GM19452 (cell line): Measurements from ENCODE around the gene RAB3B.
A peak's percentile ranks its signal among the peaks of the same experiment; 100 is the strongest.
"Not testable (repeated sequence)": the region's sequence is repeated elsewhere in the genome, so short reads cannot be mapped to it uniquely, and the experiment has no call there.

Source experiments
- ATAC-seq: cut with Tn5 transposase; IDR thresholded peaks from one replicate; pipeline ENCODE4 v1.9.1; 2021; ENCODE audit not compliant: unreplicated experiment

Gene RAB3B

DNA sequence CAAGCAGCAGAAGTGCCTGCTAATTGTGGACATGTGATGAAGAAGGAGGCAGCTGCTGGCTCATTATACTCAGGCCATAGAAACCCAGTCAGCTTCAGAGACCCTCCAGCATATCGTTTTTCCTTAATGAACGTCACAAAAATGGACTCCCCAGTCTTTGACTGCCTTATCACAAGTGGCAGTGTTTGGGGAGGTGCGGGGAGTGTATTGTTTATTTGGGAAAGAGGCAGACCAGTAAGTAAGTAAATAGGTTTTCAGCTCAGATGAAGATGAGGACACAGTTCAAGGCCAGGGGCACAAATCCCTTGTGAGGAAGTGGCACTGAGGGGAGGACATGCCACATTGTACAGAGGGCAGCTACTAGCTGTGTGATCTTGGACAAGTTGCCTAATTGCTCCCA is 68.5 kb downstream of the RAB3B start:
- no peak for ATAC-seq

DNA sequence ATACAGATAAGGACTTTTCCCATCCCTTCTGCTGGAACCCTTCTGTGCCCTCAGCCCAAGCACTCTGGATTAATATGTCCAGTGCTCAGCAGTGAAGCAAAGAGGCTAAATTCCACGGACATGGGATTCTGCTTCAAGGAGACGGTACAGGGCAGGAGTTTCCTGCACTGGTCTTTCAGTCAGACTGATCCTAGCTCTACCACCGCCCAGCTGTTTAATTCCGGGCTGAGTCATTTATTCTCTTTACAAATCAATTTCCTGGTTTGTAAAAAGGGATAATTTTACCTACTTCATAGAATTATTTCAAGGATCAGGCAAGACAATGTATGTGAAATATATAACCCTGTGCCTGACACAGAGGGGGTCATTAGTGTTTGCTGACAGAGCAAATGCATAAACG is 70.4 kb downstream of the RAB3B start:
- ATAC-seq = no peak

DNA sequence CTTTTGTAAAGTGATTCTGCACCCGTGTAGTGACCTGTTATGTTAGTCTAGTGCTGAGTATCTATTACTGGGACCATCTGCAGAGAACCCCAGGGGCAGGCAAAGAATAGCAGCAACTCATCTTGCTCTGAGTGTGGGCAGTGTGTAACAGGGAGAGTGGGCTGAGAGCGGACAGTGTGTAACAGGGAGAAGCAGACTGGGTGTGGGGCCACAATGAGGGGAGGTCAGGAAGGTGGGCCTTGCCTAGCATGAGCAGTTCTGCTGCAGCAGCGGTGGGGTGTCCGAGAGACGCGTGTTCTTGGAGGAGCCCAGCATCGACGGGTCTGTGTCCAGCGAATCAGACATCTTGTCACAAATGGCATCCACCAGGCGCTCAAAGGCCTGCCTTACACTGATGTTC is 70.8 kb downstream of the RAB3B start:
- no peak for ATAC-seq

DNA sequence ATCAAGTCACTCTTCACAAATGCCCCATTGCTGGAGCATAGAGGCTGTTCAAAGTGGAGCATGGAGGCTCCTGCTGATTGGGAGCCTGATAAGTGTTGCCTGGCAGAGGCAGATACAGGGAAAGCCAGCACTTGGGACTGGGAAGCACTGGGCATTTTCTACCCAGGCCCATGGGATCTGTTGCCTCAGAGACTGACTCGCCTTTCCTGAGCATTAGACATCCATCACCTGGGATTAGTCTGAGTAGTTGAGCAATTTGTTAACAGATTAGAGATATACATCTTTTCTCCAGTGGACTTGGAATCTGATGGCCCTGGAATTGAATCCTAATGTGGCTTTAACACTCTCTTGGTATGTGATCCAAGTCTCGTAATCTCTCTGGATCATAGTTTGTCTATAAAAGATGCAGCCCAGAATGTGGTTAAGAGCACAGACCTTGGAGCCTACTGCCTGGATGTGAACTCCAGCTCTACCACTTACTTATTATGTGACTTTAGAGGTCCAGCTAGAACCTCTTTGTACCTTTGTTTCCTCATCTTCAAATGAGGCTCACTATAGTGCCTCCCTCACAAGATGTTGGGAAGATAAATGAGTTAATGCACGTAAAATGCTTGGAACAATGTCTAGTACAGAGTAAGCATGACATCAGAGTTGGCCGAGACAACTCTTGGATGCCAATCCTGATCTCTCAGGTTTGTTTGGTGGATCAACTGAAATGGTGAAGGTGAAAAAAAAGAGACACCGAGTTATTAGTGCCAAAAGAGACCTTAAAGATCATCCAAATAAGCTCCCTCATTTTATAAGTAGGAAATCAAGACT is 73.7 kb downstream of the RAB3B start:
- no peak for ATAC-seq

DNA sequence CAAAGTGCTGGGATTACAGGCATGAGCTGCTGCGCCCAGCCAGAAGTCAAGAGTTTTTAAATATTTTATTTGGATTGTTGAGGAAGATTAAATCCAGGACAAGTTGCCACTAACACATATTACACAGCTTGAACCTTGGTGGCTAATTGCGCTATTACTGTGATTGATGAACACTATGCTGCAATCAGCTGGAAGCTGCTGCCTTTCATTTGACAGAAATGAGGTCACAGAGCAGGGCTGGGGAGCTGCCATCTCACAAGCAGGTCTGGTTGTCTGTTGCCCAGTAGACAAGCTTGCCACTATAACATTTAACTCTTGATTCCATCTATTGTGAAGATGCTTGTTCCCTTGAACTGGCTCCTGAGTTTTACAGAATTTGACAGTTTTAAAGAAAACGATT is 74.5 kb downstream of the RAB3B start:
- ATAC-seq = no peak

DNA sequence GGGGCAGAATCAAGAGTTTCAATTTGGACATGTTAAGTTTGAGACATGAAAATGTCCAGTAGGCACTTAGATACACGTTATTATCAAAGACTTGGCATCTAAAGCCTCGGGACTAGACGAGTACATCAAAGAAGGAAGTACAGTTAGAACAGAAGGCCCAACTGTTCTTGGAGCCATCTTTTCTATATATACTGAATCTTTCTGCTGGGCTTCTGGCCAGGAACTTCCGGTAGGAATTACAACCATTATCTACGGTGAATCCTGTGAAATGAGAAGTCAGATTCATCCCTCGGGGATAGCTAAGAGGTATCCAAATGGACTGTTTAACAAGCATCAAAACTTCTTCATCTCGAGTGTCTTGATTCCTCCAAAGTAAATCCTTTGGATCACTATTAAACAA is 77.6 kb downstream of the RAB3B start:
- no peak for ATAC-seq

DNA sequence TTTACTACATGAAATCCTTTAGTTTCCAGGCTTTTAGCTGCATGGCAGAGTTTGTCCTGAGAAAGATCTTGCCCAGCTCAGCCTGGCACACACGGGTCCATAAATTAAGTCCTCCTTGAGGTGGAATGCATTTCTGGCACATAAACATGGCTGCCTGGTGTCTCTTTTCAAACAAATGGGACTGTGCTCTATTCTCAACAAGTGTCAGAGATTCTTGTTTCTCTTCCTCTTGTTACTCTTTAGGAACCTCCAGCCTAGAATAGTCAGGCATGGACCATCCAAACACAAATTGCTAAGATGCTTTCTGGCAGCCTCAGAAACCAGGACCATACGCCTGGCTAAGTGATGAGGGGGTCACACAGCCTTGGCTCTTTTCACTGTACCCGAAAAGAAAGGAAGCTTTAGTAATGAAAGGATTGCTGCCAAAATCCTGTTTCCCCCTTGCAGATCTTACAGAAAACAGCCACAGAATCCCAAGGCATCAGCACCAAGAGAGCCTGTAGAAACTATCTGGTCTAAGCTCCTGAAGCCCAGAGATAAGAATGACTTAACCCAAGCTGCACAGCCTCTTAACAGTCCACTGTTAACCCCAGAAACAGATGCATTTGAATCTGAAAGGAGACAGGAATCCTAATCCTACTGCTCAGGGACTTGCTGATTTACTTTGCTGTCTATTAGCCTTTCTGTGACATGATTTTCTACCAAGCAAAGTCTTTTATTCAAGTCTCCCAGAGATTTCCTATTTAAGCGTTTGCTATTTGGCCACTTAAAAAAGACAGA is 80.1 kb downstream of the RAB3B start:
- no peak for ATAC-seq

DNA sequence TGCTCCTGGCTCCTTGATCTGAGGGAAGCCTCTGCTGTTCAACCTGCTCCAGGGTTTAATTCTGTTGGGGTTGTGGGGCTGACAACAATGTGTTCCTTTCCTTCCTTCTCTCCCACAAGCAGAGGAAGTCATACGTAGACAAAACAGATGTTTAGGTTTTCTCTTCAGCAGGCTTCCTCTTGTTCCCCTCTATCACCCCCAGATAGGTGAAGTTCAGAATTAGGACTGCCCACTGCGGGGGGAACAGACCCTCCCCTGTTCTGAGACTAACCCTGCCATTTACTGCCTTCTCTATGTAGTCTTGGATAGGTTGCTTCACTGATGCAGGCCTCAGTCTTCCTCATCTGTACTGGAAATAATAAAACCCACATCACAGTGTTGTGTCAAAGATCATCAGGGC is 82.0 kb downstream of the RAB3B start:
- ATAC-seq = no peak

DNA sequence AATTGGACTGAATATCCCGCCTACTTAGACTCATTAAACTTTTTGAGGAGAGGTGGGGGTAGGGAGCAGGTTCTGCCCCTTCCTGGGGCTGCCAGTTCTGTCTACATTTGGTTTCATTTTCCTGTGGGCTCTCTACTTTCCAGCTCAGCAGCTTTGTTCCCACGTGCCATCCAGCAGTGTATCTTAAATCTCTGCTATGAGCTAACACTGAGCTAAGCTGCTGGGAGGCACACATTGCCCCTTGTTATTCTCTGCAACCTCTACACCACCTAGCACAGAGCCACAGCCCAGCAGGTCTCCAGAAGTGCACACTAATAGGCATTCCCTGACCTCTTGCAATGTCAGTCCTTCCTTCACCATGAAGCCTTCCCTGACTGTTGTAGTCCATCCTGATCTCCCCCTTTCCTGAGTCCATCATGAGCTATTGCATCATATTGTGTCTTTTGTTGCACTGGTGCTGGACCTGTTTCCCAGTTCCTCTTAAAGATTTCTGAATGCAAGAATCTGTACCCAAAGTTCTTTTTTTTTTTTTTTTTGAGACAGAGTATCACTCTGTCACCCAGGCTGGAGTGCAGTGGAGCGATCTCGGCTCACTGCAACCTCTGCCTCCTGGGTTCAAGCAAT is 83.3 kb downstream of the RAB3B start:
- ATAC-seq = no peak

DNA sequence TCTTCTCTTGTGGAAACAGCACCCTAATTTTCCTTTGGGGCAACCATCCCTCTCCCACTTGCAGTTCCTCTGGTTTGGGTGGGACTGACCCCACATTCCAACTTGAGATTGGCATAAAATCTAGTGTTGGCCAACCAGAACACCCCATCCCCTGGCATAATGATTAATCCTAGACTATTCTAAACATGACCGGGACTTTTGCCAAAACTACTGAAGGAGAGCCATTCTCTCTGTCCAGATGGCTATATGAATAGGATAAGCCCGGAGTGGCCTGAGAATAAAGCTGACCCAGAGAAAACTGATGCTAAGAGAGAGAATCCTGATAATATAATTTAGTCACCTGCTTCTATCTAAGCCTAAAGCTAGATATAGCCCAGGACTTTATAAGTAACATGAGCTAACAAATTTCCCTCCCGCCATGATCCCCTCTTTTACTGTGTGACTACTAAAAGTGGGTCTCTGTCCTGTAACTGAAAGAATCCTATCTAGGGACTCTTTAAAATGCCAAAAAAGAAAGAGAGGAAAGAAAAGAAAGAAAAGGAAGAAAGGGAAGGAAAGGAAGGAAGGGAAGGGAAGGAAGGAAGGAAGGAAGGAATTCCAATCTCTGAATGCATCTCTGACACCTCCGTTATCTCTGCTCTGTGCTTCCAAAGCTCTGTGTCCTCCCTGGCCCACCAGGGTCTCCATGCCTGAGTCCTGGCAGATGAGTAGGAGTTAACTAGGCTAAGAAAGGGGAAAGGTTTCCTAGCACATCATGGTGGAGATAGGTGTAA is 84.0 kb downstream of the RAB3B start:
- no peak for ATAC-seq

DNA sequence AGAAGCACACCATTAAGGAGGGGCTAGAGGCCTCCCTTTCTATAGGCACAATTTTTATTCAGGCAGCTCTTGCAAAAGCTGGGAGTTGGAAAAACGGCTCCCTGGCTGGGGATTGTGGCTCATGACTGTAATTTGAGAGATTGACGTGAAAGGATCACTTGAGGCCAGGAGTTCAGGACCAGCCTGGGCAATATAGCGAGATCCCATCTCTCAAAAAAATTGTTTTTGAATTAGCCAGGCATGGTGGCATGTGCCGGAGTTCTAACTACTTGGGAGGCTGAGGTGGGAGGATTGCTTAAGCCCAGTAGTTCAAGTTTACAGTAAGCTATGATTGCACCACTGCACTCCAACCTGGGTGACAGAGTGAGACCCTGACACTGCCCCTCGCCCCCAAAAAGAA is 88.0 kb downstream of the RAB3B start:
- no peak for ATAC-seq

DNA sequence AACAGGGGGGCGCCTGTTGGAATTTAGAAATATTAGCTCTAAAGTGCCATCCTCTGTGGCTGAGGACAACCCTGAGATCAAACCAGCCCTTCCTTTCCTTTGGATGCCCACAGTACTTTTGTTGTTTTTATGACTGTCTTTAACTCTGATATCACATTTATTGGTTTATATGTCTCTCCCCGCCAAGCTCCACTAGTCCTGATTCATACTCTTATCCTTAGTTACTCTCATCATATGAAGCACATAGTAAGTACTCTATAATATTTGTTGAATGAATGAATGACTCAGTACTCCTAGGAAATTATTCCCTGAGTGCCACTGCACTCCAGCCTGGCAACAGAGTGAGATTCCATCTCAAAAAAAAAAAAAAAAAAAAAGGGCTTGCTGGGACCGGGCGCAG is 89.3 kb downstream of the RAB3B start:
- no peak for ATAC-seq

DNA sequence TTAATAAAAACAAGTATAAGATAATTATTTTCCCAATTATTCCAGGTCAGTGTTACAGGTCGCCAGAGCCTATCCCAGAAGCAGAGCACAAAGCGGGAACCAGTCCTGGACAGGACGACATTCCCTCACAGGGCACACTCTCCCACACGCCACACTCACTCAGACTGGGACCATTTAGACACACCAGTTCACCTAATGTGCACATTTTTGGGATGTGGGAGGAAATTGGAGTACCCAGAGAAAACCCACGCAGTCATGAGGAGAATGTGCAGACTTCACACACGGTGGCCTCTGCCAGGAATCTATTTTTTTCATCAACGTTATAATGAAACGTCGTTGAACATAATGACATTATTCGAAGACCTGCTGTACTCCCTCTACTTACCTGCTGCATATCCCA is 91.5 kb downstream of the RAB3B start:
- ATAC-seq = no peak

DNA sequence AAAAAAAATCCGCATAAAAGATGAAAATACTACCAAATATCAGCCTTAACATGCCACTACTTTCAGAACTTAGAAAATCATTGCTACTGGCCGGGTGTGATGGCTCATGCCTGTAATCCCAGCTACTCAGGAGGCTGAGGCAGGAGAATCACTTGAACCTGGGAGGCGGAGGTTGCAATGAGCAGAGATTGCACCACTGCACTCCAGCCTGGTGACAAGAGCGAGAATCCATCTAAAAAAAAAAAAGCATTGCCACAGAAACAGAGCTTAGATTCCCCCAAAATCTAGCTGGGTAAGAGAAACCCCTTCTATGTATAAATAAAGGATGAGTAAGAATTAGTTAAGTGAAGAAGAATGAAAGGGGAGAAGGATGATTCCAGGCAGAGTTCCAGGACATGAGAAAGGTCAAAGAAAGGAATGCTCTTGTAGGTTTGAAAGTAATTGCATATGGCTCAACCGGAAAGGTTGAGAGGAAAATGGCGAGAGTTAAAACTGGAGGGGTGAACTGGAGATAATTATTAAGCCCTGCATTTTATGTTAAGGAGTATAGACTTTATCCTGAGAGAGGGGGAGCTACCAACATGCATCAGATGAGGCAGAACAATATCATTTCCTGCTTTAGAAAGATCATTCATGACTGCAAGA is 92.3 kb downstream of the RAB3B start:
- ATAC-seq = no peak

DNA sequence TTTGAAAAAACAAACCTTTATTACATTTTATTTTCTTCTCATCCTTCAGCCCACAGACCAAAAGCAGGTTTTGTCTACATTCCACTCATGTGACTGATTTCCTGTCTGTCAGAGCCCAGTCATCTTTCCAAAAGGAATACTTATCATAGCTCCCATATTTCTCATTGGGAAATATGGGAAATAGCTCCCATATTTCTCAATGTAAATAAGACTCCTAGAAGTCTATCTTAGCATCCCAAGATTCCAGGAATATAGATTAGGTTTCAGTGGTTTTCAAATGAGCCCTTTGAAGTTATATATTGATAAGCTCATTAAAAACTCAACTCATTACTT is 92.8 kb downstream of the RAB3B start:
- no peak for ATAC-seq

DNA sequence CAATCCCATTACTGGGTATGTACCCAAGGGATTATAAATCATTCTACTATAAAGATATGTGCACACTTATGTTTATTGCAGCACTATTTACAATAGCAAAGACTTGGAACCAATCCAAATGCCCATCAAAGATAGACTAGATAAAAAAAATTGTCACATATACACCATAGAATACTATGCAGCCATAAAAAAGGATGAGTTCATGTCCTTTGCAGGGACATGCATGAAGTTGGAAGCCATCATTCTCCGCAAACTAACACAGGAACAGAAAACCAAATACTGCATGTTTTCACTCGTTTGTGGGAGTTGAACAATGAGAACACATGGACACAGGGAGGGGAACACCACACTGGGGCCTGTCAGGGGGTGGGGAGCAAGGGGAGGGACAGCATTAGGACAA is 95.8 kb downstream of the RAB3B start:
- ATAC-seq = not testable (repeated sequence)

DNA sequence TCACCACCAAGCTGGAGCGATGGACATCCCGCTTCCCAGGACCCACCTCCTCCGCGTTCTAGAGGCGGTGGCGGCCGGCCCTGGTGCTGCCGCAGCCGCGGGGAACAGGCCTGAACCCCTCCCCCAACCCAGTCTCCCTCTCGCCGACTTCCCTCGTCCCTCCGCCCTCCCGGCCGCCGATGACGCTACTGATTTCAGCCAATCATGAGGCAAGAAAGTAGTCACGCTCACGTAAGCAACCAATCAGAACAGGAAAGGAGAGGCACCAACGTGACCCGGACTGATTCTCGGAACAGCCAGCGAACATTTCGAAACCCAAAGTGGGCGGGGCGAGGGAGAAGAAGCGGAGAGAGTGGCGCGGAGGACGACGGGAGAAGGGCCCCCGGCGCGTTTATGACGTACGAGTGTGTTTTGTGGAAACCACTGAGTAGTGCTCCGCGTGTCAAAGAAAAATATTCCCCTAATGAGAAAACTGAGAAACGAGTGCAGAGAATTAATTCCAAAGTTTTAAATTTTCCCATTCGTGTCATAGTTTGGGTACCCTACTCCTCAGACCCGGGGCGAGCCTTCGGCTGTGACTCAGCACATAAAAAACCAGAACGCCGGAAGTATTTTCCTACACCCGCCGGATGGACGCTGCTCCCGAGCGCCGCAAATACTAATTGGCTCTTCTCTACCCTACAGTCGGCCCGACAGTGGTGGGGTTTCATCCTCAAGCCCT is 111.7 kb downstream of the RAB3B start, which contains the start of gene NRDC:
Gene NRDC (minus strand): TSS at position 112 of the 721 bp plus-strand sequence. CDS start 112 bp downstream, outside the sequence.
- ATAC-seq = peak; percentile 95

DNA sequence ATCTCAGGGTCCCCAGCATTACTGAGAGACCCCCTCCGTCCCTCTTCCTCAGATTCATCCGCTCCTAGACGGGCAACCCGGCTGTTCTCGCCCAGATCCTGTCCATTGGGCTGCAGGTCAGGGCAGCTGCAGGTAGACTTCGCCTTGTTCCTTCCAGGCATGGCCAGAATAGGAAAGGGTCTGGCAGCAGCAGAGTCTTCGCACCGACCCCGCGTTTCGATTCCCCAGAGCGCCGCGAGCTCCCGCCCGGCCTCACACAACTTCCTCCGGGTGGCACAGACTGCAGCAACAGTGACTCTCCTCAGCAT is 112.2 kb downstream of the RAB3B start:
- ATAC-seq = no peak

DNA sequence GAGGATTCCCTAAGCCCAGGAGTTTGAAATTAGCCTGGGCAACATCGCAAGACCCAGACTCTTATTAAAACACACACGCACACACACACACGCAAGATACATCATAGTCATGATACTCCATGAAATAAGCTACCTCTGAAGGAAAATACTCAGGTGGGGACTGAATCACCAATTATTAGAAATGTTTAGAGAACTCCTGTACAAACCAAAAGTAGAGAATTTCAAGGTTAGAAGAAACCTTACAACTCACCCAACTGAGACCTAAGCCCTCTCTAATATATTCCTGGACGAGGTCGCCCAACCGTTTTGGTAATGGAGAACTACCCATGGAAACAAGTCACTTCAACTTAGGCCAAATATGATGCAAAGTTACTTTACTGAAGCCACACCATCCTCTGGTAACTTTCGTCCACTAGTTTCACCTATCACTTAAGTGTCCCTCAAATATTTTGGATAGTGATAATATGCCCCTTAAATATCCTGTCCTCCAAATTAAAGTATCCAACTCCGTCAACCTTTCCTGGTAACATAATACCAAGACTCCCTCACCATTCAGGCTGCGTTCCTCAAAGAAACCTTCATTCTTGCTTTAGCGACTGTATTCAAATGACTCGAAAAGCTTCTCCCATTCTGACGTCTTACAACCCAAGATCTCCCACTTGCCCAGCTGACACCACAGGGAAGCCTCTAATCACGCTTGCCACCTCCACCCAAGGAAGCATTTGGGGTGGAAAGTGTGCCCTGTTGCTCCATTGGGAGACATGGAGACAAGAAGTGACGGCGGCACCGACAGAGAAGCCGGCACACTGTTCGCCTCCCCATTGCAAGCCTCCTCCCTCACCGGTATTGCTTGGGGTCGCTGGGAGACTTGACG is 112.8 kb downstream of the RAB3B start:
- ATAC-seq = no peak
